ENCODE data around the gene VBP1. TPM values are rescaled to one million over a fixed set of nuclear protein-coding genes. Genes with fewer than 3 reads are reported as not detected.
"Not testable (repeated sequence)": the region's sequence is repeated elsewhere in the genome, so short reads cannot be mapped to it uniquely, and the experiment has no call there.

Gene VBP1
- total RNA-seq, 1 donor = 39.4 TPM

- Histone ChIP-seq H3K79me2 (ENCODE audit: insufficient read depth, low read length) (peaks cover 39% of the 10 kb centered on the region), H3K27me3 (ENCODE audit: insufficient read depth, low read length) (no peaks in the 10 kb centered on the region), H3K36me3 (ENCODE audit: insufficient read depth, low read length) (peaks cover 6% of the 10 kb centered on the region), H3K9me3 (ENCODE audit: low read depth, low read length) (no peaks in the 10 kb centered on the region), H4K20me1 (ENCODE audit: insufficient read depth, low read length) (no peaks in the 10 kb centered on the region), H3K27ac (ENCODE audit: low read depth, low read length) (no peak overlapping the region), H3K4me1 (ENCODE audit: insufficient read depth, low read length) (peaks cover 6% of the 10 kb centered on the region), H2AFZ (ENCODE audit: low read length) (no peak overlapping the region), H3K4me2 (ENCODE audit: insufficient read depth, low read length) (no peak overlapping the region), H3K4me3 (ENCODE audit: insufficient read depth, low read length) (no peak overlapping the region)
- no peak for DNase-seq (ENCODE audit: insufficient read length, low spot score, missing footprints)
- TF ChIP-seq CTCF (IDR thresholded peaks at IDR 0.05; ENCODE audit: extremely low read depth, low read depth, low read length) = no peak
Observed at GRCh38 chrX:155218777-155219176, 2.5 kb downstream of the VBP1 start.

GRCh38 chrX:155221351-155221750 lies 5.1 kb downstream of the VBP1 start:
- TF ChIP-seq CTCF (IDR thresholded peaks at IDR 0.05; ENCODE audit: extremely low read depth, low read depth, low read length) = no peak
- Histone ChIP-seq H4K20me1 (ENCODE audit: insufficient read depth, low read length) (no peaks in the 10 kb centered on the region), H3K79me2 (ENCODE audit: insufficient read depth, low read length) (peaks cover 39% of the 10 kb centered on the region), H3K36me3 (ENCODE audit: insufficient read depth, low read length) (peaks cover 6% of the 10 kb centered on the region), H3K4me1 (ENCODE audit: insufficient read depth, low read length) (peaks cover 6% of the 10 kb centered on the region), H3K9me3 (ENCODE audit: low read depth, low read length) (no peaks in the 10 kb centered on the region), H3K27me3 (ENCODE audit: insufficient read depth, low read length) (no peaks in the 10 kb centered on the region), H3K4me2 (ENCODE audit: insufficient read depth, low read length) (no peak overlapping the region), H3K27ac (ENCODE audit: low read depth, low read length) (no peak overlapping the region), H2AFZ (ENCODE audit: low read length) (no peak overlapping the region), H3K4me3 (ENCODE audit: insufficient read depth, low read length) (no peak overlapping the region)
- DNase-seq (ENCODE audit: insufficient read length, low spot score, missing footprints) = peak; percentile 90

- not testable (repeated sequence) for H3K9me3 ChIP-seq (ENCODE audit: low read depth, low read length); H3K4me2 ChIP-seq (ENCODE audit: insufficient read depth, low read length); H3K27me3 ChIP-seq (ENCODE audit: insufficient read depth, low read length); DNase-seq (ENCODE audit: insufficient read length, low spot score, missing footprints); H3K4me3 ChIP-seq (ENCODE audit: insufficient read depth, low read length); H3K27ac ChIP-seq (ENCODE audit: low read depth, low read length); H3K4me1 ChIP-seq (ENCODE audit: insufficient read depth, low read length); H2AFZ ChIP-seq (ENCODE audit: low read length); H4K20me1 ChIP-seq (ENCODE audit: insufficient read depth, low read length)
- peaks cover 13% of the 10 kb centered on the region for H3K36me3 ChIP-seq (ENCODE audit: insufficient read depth, low read length)
- H3K79me2 ChIP-seq (ENCODE audit: insufficient read depth, low read length) = peaks cover 19% of the 10 kb centered on the region
Observed at GRCh38 chrX:155223746-155224145, 7.5 kb downstream of the VBP1 start.

- Histone ChIP-seq H3K4me3 (ENCODE audit: insufficient read depth, low read length) (no peak overlapping the region), H3K4me2 (ENCODE audit: insufficient read depth, low read length) (no peak overlapping the region), H3K9me3 (ENCODE audit: low read depth, low read length) (no peaks in the 10 kb centered on the region), H2AFZ (ENCODE audit: low read length) (no peak overlapping the region), H3K36me3 (ENCODE audit: insufficient read depth, low read length) (peaks cover 7% of the 10 kb centered on the region), H3K79me2 (ENCODE audit: insufficient read depth, low read length) (peaks cover 3% of the 10 kb centered on the region), H4K20me1 (ENCODE audit: insufficient read depth, low read length) (no peaks in the 10 kb centered on the region), H3K27me3 (ENCODE audit: insufficient read depth, low read length) (no peaks in the 10 kb centered on the region), H3K27ac (ENCODE audit: low read depth, low read length) (no peak overlapping the region), H3K4me1 (ENCODE audit: insufficient read depth, low read length) (no peaks in the 10 kb centered on the region)
- no peak for DNase-seq (ENCODE audit: insufficient read length, low spot score, missing footprints)
- TF ChIP-seq CTCF (IDR thresholded peaks at IDR 0.05; ENCODE audit: extremely low read depth, low read depth, low read length) = no peak
Observed at GRCh38 chrX:155225774-155226173, 9.5 kb downstream of the VBP1 start.
